ENCODE measurements around the gene DUSP15.
"Not testable (repeated sequence)": the region's sequence is repeated elsewhere in the genome, so short reads cannot be mapped to it uniquely, and the experiment has no call there.

DUSP15 gene

GRCh38 chr20:31837896-31838397, 32.4 kb downstream of the DUSP15 start:
- no peak for DNase-seq

GRCh38 chr20:31836853-31837608, 33.3 kb downstream of the DUSP15 start:
- no peak for DNase-seq

- DNase-seq, result no peak
Measured at GRCh38 chr20:31835977-31836852, 34.1 kb downstream of the DUSP15 start.

GRCh38 chr20:31835554-31835953, 34.8 kb downstream of the DUSP15 start:
- DNase-seq, result no peak

- DNase-seq, result no peak
Measured at GRCh38 chr20:31833931-31834521, 36.3 kb downstream of the DUSP15 start.

- DNase-seq, result no peak
Measured at GRCh38 chr20:31833130-31833930, 37.0 kb downstream of the DUSP15 start.

- no peak for DNase-seq
Measured at GRCh38 chr20:31831771-31832306, 38.5 kb downstream of the DUSP15 start.

GRCh38 chr20:31831211-31831610, 39.1 kb downstream of the DUSP15 start:
- no peak for DNase-seq

GRCh38 chr20:31830406-31830981, 39.8 kb downstream of the DUSP15 start:
- no peak for DNase-seq

GRCh38 chr20:31829731-31830130, 40.6 kb downstream of the DUSP15 start:
- DNase-seq, result no peak

GRCh38 chr20:31828016-31828415, 42.3 kb downstream of the DUSP15 start:
- not testable (repeated sequence) for DNase-seq

GRCh38 chr20:31827059-31827458, 43.3 kb downstream of the DUSP15 start:
- DNase-seq, result no peak

- no peak for DNase-seq
Measured at GRCh38 chr20:31826074-31826473, 44.3 kb downstream of the DUSP15 start.

- DNase-seq, result no peak
Measured at GRCh38 chr20:31824554-31825313, 45.6 kb downstream of the DUSP15 start.

- DNase-seq, result no peak
Measured at GRCh38 chr20:31824125-31824485, 46.2 kb downstream of the DUSP15 start.

GRCh38 chr20:31823360-31824124, 46.8 kb downstream of the DUSP15 start:
- DNase-seq, result no peak

- peak; percentile 79 for DNase-seq
Measured at GRCh38 chr20:31822421-31823330, 47.7 kb downstream of the DUSP15 start.

- no peak for DNase-seq
Measured at GRCh38 chr20:31821427-31821826, 48.9 kb downstream of the DUSP15 start.

GRCh38 chr20:31820228-31820627, 50.1 kb downstream of the DUSP15 start:
- no peak for DNase-seq

Data from NCI-H526 treated with DMSO at 0.1 percent for 48 hours (cell line).